AG04449 (cell line): ENCODE results near the gene IDI1.

ENCODE experiments used
- CTCF ChIA-PET: fragments of 350-600 bp; formaldehyde crosslinking; extraction: SDS; loops from one replicate; lab custom pipeline; 2021; ENCODE audit warnings: antibody characterized with exemption; lab: Yijun Ruan, JAX
- POLR2A ChIA-PET: fragments of 400-600, 350-600 bp; formaldehyde crosslinking; extraction: SDS; loops from one replicate; lab custom pipeline; 2020; ENCODE audit warnings: antibody characterized with exemption, inconsistent platforms; lab: Yijun Ruan, JAX
- DNase-seq: peaks from one replicate; pipeline ENCODE4 v3.0.0-alpha.2; 2010; ENCODE audit warnings: low read depth, low spot score
- H3K4me3 ChIP-seq: 2 replicates; pipeline ENCODE4 v1.5.1; 2011; ENCODE audit warnings: low read depth, mild to moderate bottlenecking, control low read depth, low read length
- CTCF ChIP-seq: IDR thresholded peaks from one replicate; pipeline ENCODE4 v1.5.1; 2011; ENCODE audit warnings: mild to moderate bottlenecking, moderate library complexity, low read length, control low read depth, inconsistent platforms; ENCODE audit not compliant: insufficient read depth; ENCODE audit errors: missing control alignments

IDI1 gene

GRCh38 chr10:996031-996430 lies 52.9 kb downstream of the IDI1 start:
- DNase-seq, result no peak
- ChIA-PET POLR2A (no interaction called here), CTCF (no interaction called here)
- H3K4me3 ChIP-seq, result no peak overlapping the region
- no peak for TF ChIP-seq CTCF

GRCh38 chr10:995559-995926 lies 53.4 kb downstream of the IDI1 start:
- no peak for DNase-seq
- ChIA-PET CTCF (no interaction called here), POLR2A (no interaction called here)
- TF ChIP-seq CTCF, result no peak
- no peak overlapping the region for H3K4me3 ChIP-seq

- CTCF ChIA-PET, result no interaction called here
- POLR2A ChIA-PET, result no interaction called here
- H3K4me3 ChIP-seq, result no peak overlapping the region
- no peak for DNase-seq
- no peak for TF ChIP-seq CTCF
These were observed 53.9 kb downstream of the IDI1 start for GRCh38 chr10:994836-995558.

- no peak overlapping the region for H3K4me3 ChIP-seq
- ChIA-PET CTCF (no interaction called here), POLR2A (interaction anchor here (1.3 kb wide), 1 partner anchor 56 kb away, joined by 3 read pairs; the partner anchor contains the start of gene IDI1)
- no peak for TF ChIP-seq CTCF
- DNase-seq, result no peak
These were observed 56.0 kb downstream of the IDI1 start for GRCh38 chr10:992871-993270.

GRCh38 chr10:992467-992866 lies 56.5 kb downstream of the IDI1 start:
- ChIA-PET POLR2A (interaction anchor here (1.3 kb wide), 1 partner anchor 57 kb away, joined by 3 read pairs; the partner anchor contains the start of gene IDI1), CTCF (no interaction called here)
- no peak overlapping the region for H3K4me3 ChIP-seq
- DNase-seq, result no peak
- TF ChIP-seq CTCF, result no peak

GRCh38 chr10:990808-991207 lies 58.1 kb downstream of the IDI1 start:
- ChIA-PET CTCF (no interaction called here), POLR2A (no interaction called here)
- TF ChIP-seq CTCF, result no peak
- DNase-seq, result no peak
- no peak overlapping the region; the same call in 1 of the 2 replicates for H3K4me3 ChIP-seq
